Measurements from ENCODE around the gene ZFP30. TPM values are rescaled to one million over a fixed set of nuclear protein-coding genes. Genes with fewer than 3 reads are reported as not detected.

ZFP30 gene
- total and polyA plus RNA-seq, 9 donors: 8.4 to 25.0 (median 12.7) TPM

DNA sequence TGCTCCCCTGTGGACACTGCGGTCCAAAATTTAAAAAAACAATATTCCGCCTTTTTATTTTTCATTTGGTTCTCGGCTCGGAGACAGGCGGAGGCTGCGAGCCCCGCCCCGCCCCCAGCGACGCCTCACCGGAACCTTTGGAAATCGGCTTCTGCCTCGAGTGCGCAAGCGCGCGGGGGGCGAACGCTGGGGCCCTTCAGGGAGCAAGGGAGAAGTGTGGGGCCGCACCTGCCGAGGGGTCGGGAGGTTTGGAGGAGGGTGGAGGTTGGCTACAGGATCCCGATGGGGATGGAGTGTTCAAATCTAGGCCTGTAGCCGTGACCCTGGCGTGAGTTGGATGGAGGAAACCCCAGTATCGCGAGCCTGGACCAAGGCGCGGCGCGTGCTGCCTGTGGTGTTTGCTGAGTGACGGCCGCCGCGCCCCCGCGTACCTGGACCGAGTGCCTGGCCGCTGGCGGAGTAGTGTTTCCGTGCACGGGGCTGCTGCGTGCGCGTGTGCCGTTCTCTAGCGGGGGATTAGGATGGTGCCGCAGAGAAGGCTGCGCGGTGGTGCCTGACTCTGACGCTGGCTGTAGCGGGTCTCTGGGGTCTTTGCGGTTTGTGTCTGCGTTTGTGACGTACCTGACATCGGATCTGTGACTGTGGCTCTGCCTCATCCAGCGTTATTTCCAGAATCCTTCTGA lies 565 bp upstream of the ZFP30 start:
- peak; percentile 91 for DNase-seq
- Histone ChIP-seq H3K4me1 (ENCODE audit: control insufficient read depth, insufficient read depth, low read length) (peaks cover 5% of the 10 kb centered on the region), H3K36me3 (ENCODE audit: control insufficient read depth, insufficient read depth, low read length) (no peaks in the 10 kb centered on the region), H3K4me3 (ENCODE audit: low read length) (peak overlapping the region; percentile 90), H3K9me3 (replicated peaks; ENCODE audit: control insufficient read depth, low read depth, low read length) (no peaks in the 10 kb centered on the region), H3K27me3 (ENCODE audit: control insufficient read depth, insufficient read depth, low read length) (no peaks in the 10 kb centered on the region), H3K27ac (ENCODE audit: low read length) (peak overlapping the region; percentile 95)
- WGBS (ENCODE audit: insufficient coverage): under 1% methylated on average over 52 of the region's 57 CpGs

DNA sequence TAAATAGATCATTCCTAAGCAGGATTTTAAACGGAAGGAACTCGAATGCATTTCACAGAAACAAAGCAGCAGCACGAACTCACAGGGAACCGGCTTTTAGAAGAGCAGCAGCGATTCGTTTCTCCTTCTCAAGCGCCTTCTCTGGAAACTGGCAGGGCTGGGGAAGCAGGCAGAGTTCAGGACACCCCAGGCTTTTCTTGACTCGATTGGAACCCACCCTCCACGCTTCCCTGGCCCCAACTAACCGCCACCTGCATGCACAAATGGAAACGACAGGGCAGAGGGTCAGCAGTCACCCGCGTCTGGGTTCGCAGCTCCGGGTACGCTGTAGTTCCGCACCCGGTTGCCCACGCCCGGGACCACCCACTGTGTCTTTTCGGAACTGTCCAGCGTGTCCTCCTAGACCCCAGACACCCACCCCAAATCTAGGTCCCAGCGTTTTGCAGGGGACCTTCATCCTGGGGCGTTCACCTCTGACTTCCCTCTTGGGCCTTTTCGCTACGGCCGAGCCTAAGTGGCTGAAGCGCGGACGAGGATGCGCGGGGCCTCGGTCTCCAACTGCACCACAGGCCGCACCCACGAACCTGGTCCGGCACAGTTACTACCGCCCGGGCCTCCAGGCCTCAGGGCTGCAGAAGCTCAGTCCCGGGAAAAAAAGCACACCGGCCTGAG lies 500 bp downstream of the ZFP30 start:
- no peaks in the 10 kb centered on the region for H3K36me3 ChIP-seq (ENCODE audit: control insufficient read depth, insufficient read depth, low read length)
- peak overlapping the region; percentile 90 for H3K4me3 ChIP-seq (ENCODE audit: low read length)
- H3K9me3 ChIP-seq (replicated peaks; ENCODE audit: control insufficient read depth, low read depth, low read length): no peaks in the 10 kb centered on the region
- H3K27me3 ChIP-seq (ENCODE audit: control insufficient read depth, insufficient read depth, low read length): no peaks in the 10 kb centered on the region
- peaks cover 5% of the 10 kb centered on the region for H3K4me1 ChIP-seq (ENCODE audit: control insufficient read depth, insufficient read depth, low read length)
- WGBS (ENCODE audit: insufficient coverage): under 1% methylated on average over 39 of the region's 40 CpGs
- peak overlapping the region; percentile 95 for H3K27ac ChIP-seq (ENCODE audit: low read length)
- DNase-seq: peak; percentile 53

- Histone ChIP-seq H3K9me3 (replicated peaks; ENCODE audit: control insufficient read depth, low read depth, low read length) (no peaks in the 10 kb centered on the region), H3K36me3 (ENCODE audit: control insufficient read depth, insufficient read depth, low read length) (no peaks in the 10 kb centered on the region), H3K27ac (ENCODE audit: low read length) (peak overlapping the region; percentile 95), H3K4me1 (ENCODE audit: control insufficient read depth, insufficient read depth, low read length) (peaks cover 5% of the 10 kb centered on the region), H3K27me3 (ENCODE audit: control insufficient read depth, insufficient read depth, low read length) (no peaks in the 10 kb centered on the region), H3K4me3 (ENCODE audit: low read length) (peak overlapping the region; percentile 90)
- 5% methylated on average over 3 of the region's 5 CpGs for WGBS (ENCODE audit: insufficient coverage)
- DNase-seq: no peak
Observed at GRCh38 chr19:37654118-37654517, 1.1 kb downstream of the ZFP30 start.

DNA sequence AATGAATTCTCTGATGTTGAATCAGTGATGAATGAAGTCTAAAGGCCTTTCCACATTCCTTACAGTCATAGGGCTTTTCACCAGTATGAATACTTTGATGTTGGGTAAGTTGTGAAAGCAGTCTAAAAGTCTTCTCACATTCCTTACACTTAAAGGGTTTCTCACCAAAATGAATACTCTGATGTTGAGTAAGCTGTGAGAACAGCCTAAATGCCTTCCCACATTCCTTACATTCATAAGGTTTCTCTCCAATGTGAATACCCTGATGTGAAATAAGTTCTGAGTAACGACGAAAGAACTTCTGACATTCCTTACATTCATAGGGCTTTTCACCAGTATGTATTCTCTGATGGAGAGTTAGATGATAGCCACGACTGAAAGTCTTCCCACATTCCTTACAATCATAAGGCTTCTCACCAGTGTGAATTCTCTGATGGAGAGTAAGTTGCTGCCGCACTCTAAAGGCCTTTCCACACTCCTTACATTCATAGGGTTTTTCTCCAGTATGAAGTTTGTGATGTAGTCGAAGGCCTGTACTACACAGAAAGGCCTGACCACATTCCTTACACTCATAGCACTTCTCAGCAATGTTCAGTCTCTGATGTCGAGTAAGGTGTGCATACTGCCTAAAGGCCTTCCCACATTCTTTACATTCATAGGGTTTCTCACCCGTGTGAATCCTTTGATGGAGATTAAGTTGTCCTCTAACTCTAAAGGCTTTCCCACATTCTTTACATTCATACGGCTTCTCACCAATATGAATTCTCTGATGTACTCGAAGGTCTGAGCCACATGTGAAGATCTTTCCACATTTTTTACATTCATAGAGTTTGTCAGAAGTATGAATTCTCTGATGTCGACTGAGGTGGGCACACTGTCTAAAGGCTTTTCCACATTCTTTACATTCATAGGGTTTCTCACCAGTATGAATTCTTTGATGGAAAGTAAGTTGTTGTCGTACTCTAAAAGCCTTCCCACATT lies 19.9 kb downstream of the ZFP30 start:
- Histone ChIP-seq H3K4me1 (ENCODE audit: control insufficient read depth, insufficient read depth, low read length) (no peaks in the 10 kb centered on the region), H3K9me3 (replicated peaks; ENCODE audit: control insufficient read depth, low read depth, low read length) (peaks cover 66% of the 10 kb centered on the region), H3K36me3 (ENCODE audit: control insufficient read depth, insufficient read depth, low read length) (peaks cover 12% of the 10 kb centered on the region), H3K27ac (ENCODE audit: low read length) (no peak overlapping the region), H3K4me3 (ENCODE audit: low read length) (no peak overlapping the region), H3K27me3 (ENCODE audit: control insufficient read depth, insufficient read depth, low read length) (no peaks in the 10 kb centered on the region)
- no peak for DNase-seq
- 100% methylated on average over 1 of the region's 11 CpGs for WGBS (ENCODE audit: insufficient coverage)

- peak overlapping the region; percentile 94 for H3K27ac ChIP-seq (ENCODE audit: low read length)
- peak overlapping the region; percentile 91 for H3K4me3 ChIP-seq (ENCODE audit: low read length)
- peak; percentile 72 for DNase-seq
- WGBS (ENCODE audit: insufficient coverage): under 1% methylated on average over 17 of the region's 20 CpGs
- peaks cover 14% of the 10 kb centered on the region for H3K9me3 ChIP-seq (replicated peaks; ENCODE audit: control insufficient read depth, low read depth, low read length)
- H3K36me3 ChIP-seq (ENCODE audit: control insufficient read depth, insufficient read depth, low read length): peaks cover 2% of the 10 kb centered on the region
- H3K27me3 ChIP-seq (ENCODE audit: control insufficient read depth, insufficient read depth, low read length): no peaks in the 10 kb centered on the region
- peaks cover 5% of the 10 kb centered on the region for H3K4me1 ChIP-seq (ENCODE audit: control insufficient read depth, insufficient read depth, low read length)
Observed at GRCh38 chr19:37594982-37595382, 60.3 kb downstream of the ZFP30 start.

DNA sequence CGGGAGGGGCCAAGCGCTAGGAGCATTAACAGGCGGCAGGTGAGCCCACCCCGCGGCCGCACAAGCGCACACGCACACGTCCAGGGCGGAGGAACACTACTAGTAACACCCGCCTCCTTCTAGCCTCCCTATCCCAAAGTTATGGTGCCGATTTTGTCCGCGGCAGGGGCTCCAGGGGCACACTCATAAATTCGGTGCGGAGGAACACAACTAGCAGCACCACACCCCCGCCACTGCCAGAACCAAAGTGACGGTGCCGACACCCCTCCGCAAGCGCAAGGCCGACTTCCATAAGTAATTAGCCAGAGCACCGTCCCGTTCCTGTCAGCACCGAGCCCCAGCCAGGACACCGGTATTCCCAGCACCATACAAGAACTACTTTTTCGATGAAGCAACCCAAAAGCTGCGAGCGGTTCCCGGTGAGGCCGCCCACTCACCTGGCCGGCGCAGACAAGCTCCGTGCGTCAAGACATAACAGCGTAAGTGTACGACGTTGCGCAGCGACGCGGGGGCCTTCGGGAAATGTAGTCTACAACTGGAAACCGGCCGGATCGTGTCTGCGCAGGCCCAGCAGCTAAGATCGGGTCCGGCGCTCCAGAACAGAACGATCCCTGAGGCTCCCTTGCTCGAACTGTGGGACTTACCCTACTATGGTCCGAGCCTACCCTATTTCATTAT lies 60.8 kb downstream of the ZFP30 start, which contains the start of the genes ZNF540 and ZNF571:
ZNF540 (plus strand) TSS at position 573 of the 678 bp plus-strand sequence. CDS start 3,572 bp downstream, outside the sequence.
ZNF571 (minus strand) TSS at position 489 of the 678 bp plus-strand sequence. CDS start 8,116 bp downstream, outside the sequence.
- under 1% methylated on average over 52 of the region's 53 CpGs for WGBS (ENCODE audit: insufficient coverage)
- Histone ChIP-seq H3K27ac (ENCODE audit: low read length) (peak within 1 kb of the TSS; percentile 94), H3K9me3 (replicated peaks; ENCODE audit: control insufficient read depth, low read depth, low read length) (peaks cover 18% of the 10 kb centered on the region), H3K36me3 (ENCODE audit: control insufficient read depth, insufficient read depth, low read length) (peaks cover 1% of the 10 kb centered on the region), H3K27me3 (ENCODE audit: control insufficient read depth, insufficient read depth, low read length) (no peaks in the 10 kb centered on the region), H3K4me3 (ENCODE audit: low read length) (peak within 1 kb of the TSS; percentile 91), H3K4me1 (ENCODE audit: control insufficient read depth, insufficient read depth, low read length) (peaks cover 5% of the 10 kb centered on the region)
- peak; percentile 98 for DNase-seq

- WGBS (ENCODE audit: insufficient coverage): 0% methylated on average over 9 of the region's 9 CpGs
- Histone ChIP-seq H3K4me1 (ENCODE audit: control insufficient read depth, insufficient read depth, low read length) (peaks cover 5% of the 10 kb centered on the region), H3K36me3 (ENCODE audit: control insufficient read depth, insufficient read depth, low read length) (no peaks in the 10 kb centered on the region), H3K27ac (ENCODE audit: low read length) (peak overlapping the region; percentile 94), H3K9me3 (replicated peaks; ENCODE audit: control insufficient read depth, low read depth, low read length) (peaks cover 19% of the 10 kb centered on the region), H3K4me3 (ENCODE audit: low read length) (peak overlapping the region; percentile 91), H3K27me3 (ENCODE audit: control insufficient read depth, insufficient read depth, low read length) (no peaks in the 10 kb centered on the region)
- no peak for DNase-seq
Observed at GRCh38 chr19:37593996-37594303, 61.3 kb downstream of the ZFP30 start.

DNA sequence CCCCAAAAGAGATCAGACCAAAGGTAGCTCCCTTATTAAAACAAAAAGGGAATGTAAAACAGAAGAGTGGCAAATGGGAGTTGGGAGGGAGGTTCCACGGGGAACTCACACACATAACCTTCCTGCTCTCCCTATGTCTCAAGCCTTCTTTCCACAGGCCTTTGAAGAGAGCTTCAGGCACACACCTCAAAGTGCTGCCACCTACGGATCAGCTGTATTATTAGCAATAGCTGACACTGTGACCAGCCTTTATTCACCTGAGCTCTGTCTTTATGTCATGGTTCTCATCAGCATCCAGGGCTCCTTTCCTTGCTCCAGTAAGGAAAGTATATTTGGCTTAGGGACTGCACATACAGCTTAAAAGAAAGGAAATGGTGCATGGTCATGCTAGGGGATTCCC lies 71.9 kb downstream of the ZFP30 start:
- 17% methylated on average over 1 of the region's 2 CpGs for WGBS (ENCODE audit: insufficient coverage)
- no peak overlapping the region for H3K27ac ChIP-seq (ENCODE audit: low read length)
- peaks cover 70% of the 10 kb centered on the region for H3K9me3 ChIP-seq (replicated peaks; ENCODE audit: control insufficient read depth, low read depth, low read length)
- no peak overlapping the region for H3K4me3 ChIP-seq (ENCODE audit: low read length)
- peaks cover 55% of the 10 kb centered on the region for H3K36me3 ChIP-seq (ENCODE audit: control insufficient read depth, insufficient read depth, low read length)
- H3K4me1 ChIP-seq (ENCODE audit: control insufficient read depth, insufficient read depth, low read length): no peaks in the 10 kb centered on the region
- no peaks in the 10 kb centered on the region for H3K27me3 ChIP-seq (ENCODE audit: control insufficient read depth, insufficient read depth, low read length)
- no peak for DNase-seq

DNA sequence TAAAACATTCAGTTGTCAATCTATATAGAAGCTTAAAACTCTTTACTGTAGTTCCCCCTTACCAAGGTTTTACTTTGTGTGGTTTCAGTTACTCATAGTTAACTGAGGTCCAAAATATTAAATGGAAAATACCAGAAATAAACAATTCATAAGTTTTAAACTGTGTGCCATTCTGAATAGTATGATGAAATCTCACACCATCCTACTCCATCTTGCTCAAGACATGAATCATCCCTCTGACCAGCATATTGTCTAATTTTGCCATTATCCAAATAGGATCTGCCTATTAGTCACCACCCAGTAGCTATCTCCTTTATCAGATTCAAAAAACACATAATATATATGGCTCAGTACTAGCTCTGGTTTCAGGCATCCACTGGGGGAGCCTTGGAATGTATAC lies 83.1 kb downstream of the ZFP30 start:
- Histone ChIP-seq H3K4me3 (ENCODE audit: low read length) (no peak overlapping the region), H3K9me3 (replicated peaks; ENCODE audit: control insufficient read depth, low read depth, low read length) (peaks cover 38% of the 10 kb centered on the region), H3K27me3 (ENCODE audit: control insufficient read depth, insufficient read depth, low read length) (no peaks in the 10 kb centered on the region), H3K36me3 (ENCODE audit: control insufficient read depth, insufficient read depth, low read length) (peaks cover 6% of the 10 kb centered on the region), H3K27ac (ENCODE audit: low read length) (no peak overlapping the region), H3K4me1 (ENCODE audit: control insufficient read depth, insufficient read depth, low read length) (no peaks in the 10 kb centered on the region)
- no peak for DNase-seq
